Upper lobe of left lung (tissue), 6 donors: Measurements from ENCODE around the gene CRNKL1. TPM values are rescaled to one million over a fixed set of nuclear protein-coding genes. Genes with fewer than 3 reads are reported as not detected.
A peak's percentile ranks its signal among the peaks of the same experiment; 100 is the strongest.

Source experiments
- ATAC-seq, 2 donors: fragments of 200-7000 bp; cut with Tn5 transposase; one replicate each; pipeline ENCODE4 v1.9.1; 2022; ENCODE audit warnings: mild to moderate bottlenecking in 2 of 2, moderate library complexity in 2 of 2; ENCODE audit not compliant: low FRiP score in 2 of 2
- DNase-seq, 2 donors: peaks; one replicate each; pipeline ENCODE4 v3.0.0-alpha.2; 2019 to 2020
- H3K27ac ChIP-seq, 4 donors: fragments of 200-600 bp; sonication (generic); one replicate each; pipeline ENCODE4 v1.5.1; 2016 to 2019
- H3K27me3 ChIP-seq, 4 donors: fragments of 200-600 bp; sonication (generic); one replicate each; pipeline ENCODE4 v1.5.1; 2017 to 2019
- H3K36me3 ChIP-seq, 4 donors: fragments of 200-600 bp; sonication (generic); one replicate each; pipeline ENCODE4 v1.5.1; 2016 to 2019
- H3K4me1 ChIP-seq, 4 donors: fragments of 200-600 bp; sonication (generic); one replicate each; pipeline ENCODE4 v1.5.1; 2018 to 2019
- H3K4me3 ChIP-seq, 4 donors: fragments of 200-600 bp; sonication (generic); one replicate each; pipeline ENCODE4 v1.5.1; 2017 to 2019; ENCODE audit warnings: mild to moderate bottlenecking in 2 of 4, moderate library complexity in 1 of 4
- H3K9me3 ChIP-seq, 4 donors: fragments of 200-600 bp; sonication (generic); one replicate each; pipeline ENCODE4 v1.5.1; 2018 to 2019
- EP300 ChIP-seq, 4 donors: sonication (generic); formaldehyde crosslinking; IDR thresholded peaks; one replicate each; pipeline ENCODE4 v1.5.1; 2017; ENCODE audit warnings: antibody characterized with exemption in 4 of 4, control low read depth in 2 of 4
- POLR2A ChIP-seq, 4 donors: fragments of 450-650 bp; IDR thresholded peaks; one replicate each; pipeline ENCODE4 v1.5.1; 2016 to 2017; ENCODE audit warnings: antibody characterized with exemption in 4 of 4, mild to moderate bottlenecking in 2 of 4
- POLR2AphosphoS5 ChIP-seq, 2 donors: sonication (generic); formaldehyde crosslinking; IDR thresholded peaks; one replicate each; pipeline ENCODE4 v1.5.1; 2017; ENCODE audit warnings: antibody characterized with exemption in 2 of 2
- WGBS, 2 donors: methylation state at CpG; one replicate each; pipeline ENCODE4 v1.1.5; 2017 to 2018; 5-methylcytosine and 5-hydroxymethylcytosine counted together
- total RNA-seq, 6 donors: library from RNA; depleted of rRNA in 4 of 6; stranded (reverse); fragments of >200 nt in 4 of 6; gene quantifications; one replicate each; pipeline versions ENCODE4 v1.1.0 to v1.2.1, GENCODE V29; 2016 to 2021
- TF ChIP-seq, protein P1 (sequence below), 6 experiments: fragments of 450-650 bp in 4 of 6; fragments of 200-600 bp in 2 of 6; sonication (generic) in 2 of 6; IDR thresholded peaks; one replicate each; pipeline ENCODE4 v1.5.1; 2016 to 2019; ENCODE audit warnings: antibody characterized with exemption in 6 of 6
- donor health status: DM: no; HTN: no; CAD: no; lungs with moderate emphysema.
- donor health status: DM: no; HTN: yes; CAD: no; lungs with severe emphysema.

The CRNKL1 gene
- 10 to 100 TPM; 13.5 to 44.0 (median 18.4) TPM for total RNA-seq

DNA sequence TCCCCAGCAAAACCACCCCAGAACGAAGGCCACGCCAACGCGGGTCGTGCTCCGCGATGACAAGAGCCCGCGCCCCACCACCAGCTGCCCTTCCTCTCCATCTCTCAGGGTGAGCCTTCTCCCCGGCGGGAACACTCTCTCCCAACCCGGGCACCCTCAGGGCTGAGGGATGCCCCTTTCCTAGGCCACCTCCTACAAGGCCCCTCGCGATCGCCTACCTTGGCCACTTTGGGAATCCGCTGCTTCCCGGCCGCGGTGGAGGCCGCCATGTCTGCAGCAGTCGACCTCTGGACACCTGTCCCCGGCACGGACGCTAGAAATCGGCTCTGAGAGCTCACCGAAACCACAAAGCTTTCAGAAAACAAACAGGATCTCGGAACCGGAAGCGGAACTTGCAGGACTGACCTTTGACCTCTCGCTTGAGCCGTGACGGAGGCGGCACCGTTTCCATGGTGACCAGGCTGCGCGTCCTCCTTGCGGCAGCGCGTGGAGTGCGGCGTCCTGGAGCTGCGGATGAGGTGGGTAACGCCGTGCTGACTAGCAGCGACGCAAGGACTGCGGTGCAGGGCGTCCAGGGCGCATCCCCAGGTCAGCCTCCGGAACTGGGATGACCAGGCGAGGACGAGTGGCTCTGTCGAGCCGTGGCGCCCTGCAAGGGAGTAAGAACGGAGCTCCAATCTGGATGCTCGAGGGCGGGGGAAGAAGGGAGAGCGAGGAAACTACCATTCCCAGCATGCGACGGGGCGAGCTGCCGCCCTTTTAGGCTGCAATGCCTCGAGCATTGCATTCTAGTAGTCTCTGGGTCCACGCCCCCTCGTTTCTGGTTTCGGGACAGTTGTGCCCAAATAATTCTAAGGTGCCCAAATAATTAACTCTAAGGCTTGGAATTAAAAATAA, at the start of gene CRNKL1, which contains the start of gene CFAP61:
Gene CRNKL1, minus strand, starts transcription at position 393 of the 897 bp plus-strand sequence. Its CDS starts 124 bp downstream, at position 269.
Gene CFAP61, plus strand, starts transcription at position 459 of the 897 bp plus-strand sequence. CDS start 4,122 bp downstream, outside the sequence.
- H3K4me3 ChIP-seq, result peak within 1 kb of the TSS; percentile 61 to 94 (median 86)
- peak within 1 kb of the TSS; percentile 88 to 93 (median 90) for H3K27ac ChIP-seq
- DNase-seq (peak; percentile 96 to 97), ATAC-seq (peak; percentile 99)
- H3K4me1 ChIP-seq, result peaks cover 9 to 18% (median 11%) of the 10 kb centered on the region in 4 donors
- 0% methylated on average over 27 to 66 of the region's 67 CpGs for WGBS, 2 donors
- TF ChIP-seq POLR2A (IDR thresholded peaks at IDR 0.05), result peak in 2 of 4 donors; percentile 25 to 67
- TF ChIP-seq POLR2AphosphoS5 (IDR thresholded peaks at IDR 0.05), result peak; percentile 82
- no peak for TF ChIP-seq EP300 (IDR thresholded peaks at IDR 0.05)
- TF ChIP-seq, protein P1, sequence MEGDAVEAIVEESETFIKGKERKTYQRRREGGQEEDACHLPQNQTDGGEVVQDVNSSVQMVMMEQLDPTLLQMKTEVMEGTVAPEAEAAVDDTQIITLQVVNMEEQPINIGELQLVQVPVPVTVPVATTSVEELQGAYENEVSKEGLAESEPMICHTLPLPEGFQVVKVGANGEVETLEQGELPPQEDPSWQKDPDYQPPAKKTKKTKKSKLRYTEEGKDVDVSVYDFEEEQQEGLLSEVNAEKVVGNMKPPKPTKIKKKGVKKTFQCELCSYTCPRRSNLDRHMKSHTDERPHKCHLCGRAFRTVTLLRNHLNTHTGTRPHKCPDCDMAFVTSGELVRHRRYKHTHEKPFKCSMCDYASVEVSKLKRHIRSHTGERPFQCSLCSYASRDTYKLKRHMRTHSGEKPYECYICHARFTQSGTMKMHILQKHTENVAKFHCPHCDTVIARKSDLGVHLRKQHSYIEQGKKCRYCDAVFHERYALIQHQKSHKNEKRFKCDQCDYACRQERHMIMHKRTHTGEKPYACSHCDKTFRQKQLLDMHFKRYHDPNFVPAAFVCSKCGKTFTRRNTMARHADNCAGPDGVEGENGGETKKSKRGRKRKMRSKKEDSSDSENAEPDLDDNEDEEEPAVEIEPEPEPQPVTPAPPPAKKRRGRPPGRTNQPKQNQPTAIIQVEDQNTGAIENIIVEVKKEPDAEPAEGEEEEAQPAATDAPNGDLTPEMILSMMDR (IDR thresholded peaks at IDR 0.05), result peak; percentile 6 to 70 (median 50)
- H3K36me3 ChIP-seq, result peaks cover 23 to 32% (median 29%) of the 10 kb centered on the region in 4 donors
- no peaks in the 10 kb centered on the region for H3K27me3 ChIP-seq
- no peaks in the 10 kb centered on the region for H3K9me3 ChIP-seq

DNA sequence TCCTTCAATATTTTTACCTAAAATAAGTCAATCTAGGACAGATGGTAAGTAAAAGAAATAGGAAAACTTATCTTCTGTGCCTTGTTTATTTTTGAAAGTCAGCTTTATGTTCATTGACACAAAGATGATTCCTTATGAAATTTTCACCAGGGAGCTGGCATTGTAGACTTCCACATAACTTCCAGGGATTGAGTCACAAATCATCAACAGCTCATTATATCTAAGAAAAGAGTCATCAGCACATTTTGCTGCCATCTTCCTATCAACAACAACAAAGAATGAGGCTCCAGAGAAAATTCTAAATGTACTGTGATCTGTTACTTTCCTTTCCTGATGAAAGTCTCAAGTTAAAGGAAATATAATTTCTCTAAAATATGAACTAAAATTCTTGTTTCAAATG, 48.6 kb upstream of the CRNKL1 start:
- ATAC-seq, result no peak
- H3K9me3 ChIP-seq, result no peaks in the 10 kb centered on the region
- no peaks in the 10 kb centered on the region for H3K27me3 ChIP-seq
- H3K4me1 ChIP-seq, result no peaks in the 10 kb centered on the region
- no peak overlapping the region for H3K27ac ChIP-seq
- H3K4me3 ChIP-seq, result no peak overlapping the region
- no peak for TF ChIP-seq POLR2A (IDR thresholded peaks at IDR 0.05)
- TF ChIP-seq POLR2AphosphoS5 (IDR thresholded peaks at IDR 0.05), result no peak
- TF ChIP-seq EP300 (IDR thresholded peaks at IDR 0.05), result no peak
- TF ChIP-seq, protein P1 (IDR thresholded peaks at IDR 0.05), result no peak
- no peak for DNase-seq
- no peaks in the 10 kb centered on the region for H3K36me3 ChIP-seq

DNA sequence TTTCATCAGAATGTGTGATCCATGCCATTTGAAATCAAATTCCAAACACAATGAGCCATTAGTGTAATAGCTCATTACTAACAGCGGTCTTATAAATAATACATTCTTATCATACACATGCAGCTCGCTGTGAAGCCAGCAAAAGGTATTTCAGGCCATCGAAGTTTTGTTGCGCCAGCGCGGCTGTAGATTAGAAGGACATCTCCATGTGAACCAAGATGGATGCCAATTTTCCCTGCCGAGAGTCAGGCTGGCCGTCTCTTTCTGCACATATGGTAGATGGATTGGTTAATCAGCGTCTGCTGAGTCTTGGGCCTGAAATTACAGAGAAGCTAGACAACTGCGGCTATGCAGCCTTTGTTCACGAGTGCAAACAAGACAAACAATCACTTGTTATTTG, 44.2 kb upstream of the CRNKL1 start:
- H3K27me3 ChIP-seq, result no peaks in the 10 kb centered on the region
- H3K9me3 ChIP-seq, result no peaks in the 10 kb centered on the region
- H3K36me3 ChIP-seq, result no peaks in the 10 kb centered on the region
- ATAC-seq, result no peak
- H3K4me3 ChIP-seq, result no peak overlapping the region
- no peak for TF ChIP-seq EP300 (IDR thresholded peaks at IDR 0.05)
- DNase-seq, result no peak
- H3K27ac ChIP-seq, result no peak overlapping the region
- no peaks in the 10 kb centered on the region for H3K4me1 ChIP-seq
- 68 to 79% methylated on average over 11 of the region's 11 CpGs for WGBS, 2 donors

DNA sequence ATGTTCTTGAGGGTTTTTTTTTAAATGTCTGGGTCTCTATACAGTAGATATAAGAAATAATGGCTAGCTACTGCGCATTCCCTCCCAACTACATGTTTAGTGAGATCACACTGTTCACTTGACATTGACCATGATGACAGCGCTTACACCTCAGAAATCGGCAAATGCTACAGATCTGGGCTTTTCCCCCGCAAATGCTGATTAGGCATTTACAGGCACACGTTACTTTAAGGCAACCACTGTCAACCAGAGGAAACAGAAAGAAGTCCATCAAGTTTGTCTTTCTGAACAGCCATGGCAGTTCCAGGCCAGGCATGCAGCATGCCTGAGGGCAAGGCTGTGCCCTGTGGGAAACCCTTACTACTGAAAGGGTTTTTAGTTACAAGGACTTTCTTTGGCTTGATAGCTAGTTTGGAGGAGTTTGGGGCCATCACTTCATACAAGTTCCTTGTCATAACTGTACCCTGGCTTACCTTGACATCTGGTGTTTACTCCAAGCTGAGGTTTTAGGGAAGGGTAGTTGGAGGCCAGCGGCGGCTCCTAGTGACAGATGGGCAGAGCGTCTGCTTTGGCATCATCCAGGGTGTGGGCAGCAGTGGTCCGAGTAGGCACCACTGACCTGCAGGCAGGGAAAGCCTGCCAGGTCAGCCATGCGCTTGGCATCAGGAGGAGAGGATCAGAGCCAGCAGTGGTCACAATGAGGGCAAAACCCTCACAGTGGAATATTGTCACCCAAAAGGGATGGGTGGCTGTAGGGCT, 43.0 kb upstream of the CRNKL1 start:
- H3K36me3 ChIP-seq, result no peaks in the 10 kb centered on the region
- no peak for DNase-seq
- WGBS, 2 donors, result 89 to 91% methylated on average over 10 of the region's 10 CpGs
- H3K4me1 ChIP-seq, result no peaks in the 10 kb centered on the region
- ATAC-seq, result no peak
- H3K9me3 ChIP-seq, result no peaks in the 10 kb centered on the region
- H3K27ac ChIP-seq, result no peak overlapping the region
- TF ChIP-seq POLR2A (IDR thresholded peaks at IDR 0.05) (no peak), EP300 (IDR thresholded peaks at IDR 0.05) (no peak), POLR2AphosphoS5 (IDR thresholded peaks at IDR 0.05) (no peak)
- TF ChIP-seq, protein P1 (IDR thresholded peaks at IDR 0.05), result no peak
- H3K4me3 ChIP-seq, result no peak overlapping the region
- H3K27me3 ChIP-seq, result no peaks in the 10 kb centered on the region

DNA sequence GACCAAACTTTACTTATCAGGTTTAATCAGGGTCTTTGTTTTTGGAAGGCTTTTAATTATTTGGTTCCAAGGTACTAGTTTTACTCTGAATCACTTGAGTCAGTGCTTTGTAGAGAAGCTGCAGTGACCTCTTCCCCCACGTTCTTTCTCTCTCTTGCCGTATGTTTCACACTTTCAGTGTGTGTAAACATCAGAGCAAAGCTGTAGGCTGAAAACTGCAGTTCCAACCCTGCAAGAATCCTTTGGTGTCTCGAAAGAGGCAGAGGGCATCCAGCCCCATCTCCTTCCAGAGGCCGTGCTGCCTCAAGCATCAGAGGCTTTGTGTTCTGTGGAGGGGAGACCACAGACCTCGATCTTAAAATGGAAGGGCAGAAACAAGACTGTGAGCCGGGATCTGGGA, 42.1 kb upstream of the CRNKL1 start:
- H3K27me3 ChIP-seq, result no peaks in the 10 kb centered on the region
- no peak overlapping the region for H3K4me3 ChIP-seq
- H3K9me3 ChIP-seq, result no peaks in the 10 kb centered on the region
- no peaks in the 10 kb centered on the region for H3K4me1 ChIP-seq
- TF ChIP-seq POLR2A (IDR thresholded peaks at IDR 0.05), result no peak
- TF ChIP-seq EP300 (IDR thresholded peaks at IDR 0.05), result no peak
- TF ChIP-seq POLR2AphosphoS5 (IDR thresholded peaks at IDR 0.05), result no peak
- TF ChIP-seq, protein P1 (IDR thresholded peaks at IDR 0.05), result no peak
- 46 to 75% methylated on average over 6 of the region's 6 CpGs for WGBS, 2 donors
- DNase-seq (no peak), ATAC-seq (no peak)
- no peaks in the 10 kb centered on the region for H3K36me3 ChIP-seq
- no peak overlapping the region for H3K27ac ChIP-seq
